GM12874 (cell line): Measurements from ENCODE around the gene SLC1A2.

ENCODE experiments used
- CTCF ChIP-seq: IDR thresholded peaks from 2 replicates; pipeline ENCODE4 v1.5.1; 2011; ENCODE audit warnings: low read depth, mild to moderate bottlenecking, control low read depth, low read length, moderate library complexity; ENCODE audit not compliant: insufficient read depth

Gene SLC1A2

DNA sequence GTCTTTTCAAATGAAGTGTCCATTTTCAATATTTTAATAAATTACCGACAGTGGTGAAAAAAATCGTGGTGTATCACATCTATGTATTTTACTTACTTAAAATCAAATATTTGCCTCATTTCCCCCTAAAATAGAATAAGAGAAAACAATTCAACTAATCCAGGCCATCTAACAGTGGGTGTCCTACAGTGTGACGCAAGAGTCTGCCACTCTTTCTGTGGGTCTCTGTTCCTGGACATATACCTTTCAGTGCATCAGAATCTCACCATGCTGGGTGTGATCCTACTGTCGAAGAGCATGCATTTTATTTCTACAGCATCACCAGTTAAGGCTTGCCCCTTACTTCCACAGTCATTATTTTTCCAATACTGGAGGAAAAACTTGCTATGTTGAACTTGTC lies 169.2 kb downstream of the SLC1A2 start:
- TF ChIP-seq CTCF = no peak

DNA sequence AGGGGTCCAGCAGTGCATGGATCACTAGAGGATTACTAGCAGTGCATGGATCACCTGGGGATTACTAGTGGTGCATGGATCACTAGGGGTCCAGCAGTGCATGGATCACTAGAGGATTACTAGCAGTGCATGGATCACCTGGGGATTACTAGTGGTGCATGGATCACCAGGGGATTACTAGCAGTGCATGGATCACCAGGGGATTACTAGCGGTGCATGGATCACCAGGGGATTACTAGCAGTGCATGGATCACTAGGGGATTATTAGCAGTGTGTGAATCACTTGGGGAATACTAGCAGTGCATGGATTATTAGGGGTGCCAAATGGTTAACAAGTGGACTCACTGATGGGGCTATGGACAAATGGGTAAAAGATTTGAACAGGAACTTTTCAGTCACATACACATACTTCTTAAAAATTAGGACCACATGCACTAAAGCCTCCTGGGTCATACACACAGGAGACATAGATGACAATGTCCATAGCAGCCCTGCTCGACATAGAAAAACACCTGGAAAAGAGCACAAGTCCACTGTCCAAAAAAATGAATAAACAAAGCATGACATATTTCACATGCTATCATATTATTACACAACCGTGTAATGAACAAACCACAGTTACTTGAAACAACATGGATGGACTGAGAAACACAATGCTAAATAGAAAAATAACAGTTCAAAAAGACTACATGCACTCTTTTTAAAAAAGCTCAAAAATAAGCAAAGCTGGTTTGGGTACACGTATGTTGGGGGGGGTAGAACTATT lies 170.6 kb downstream of the SLC1A2 start:
- no peak for TF ChIP-seq CTCF

DNA sequence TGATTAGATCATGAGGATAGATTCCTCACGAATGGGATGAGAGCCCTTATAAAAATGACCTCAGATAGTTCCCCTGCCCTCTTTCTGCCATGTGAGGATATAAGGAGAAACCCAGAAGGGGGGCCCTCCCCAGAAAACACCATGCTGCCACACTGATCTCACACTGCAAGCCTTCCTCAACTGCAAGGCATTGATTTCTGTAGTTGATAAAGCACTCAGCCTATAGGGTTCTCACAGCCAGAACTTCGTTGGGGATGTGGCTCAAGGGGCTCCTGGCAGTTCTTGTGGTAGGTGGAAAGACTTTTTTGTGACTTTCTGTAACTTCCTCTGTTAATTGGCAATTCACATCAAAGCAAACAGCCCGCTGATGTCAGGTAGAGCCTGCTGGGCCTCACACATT lies 171.5 kb downstream of the SLC1A2 start:
- no peak for TF ChIP-seq CTCF

GRCh38 chr11:35247428-35247827 lies 171.9 kb downstream of the SLC1A2 start:
- no peak for TF ChIP-seq CTCF

- no peak for TF ChIP-seq CTCF
These were observed 172.6 kb downstream of the SLC1A2 start for GRCh38 chr11:35246745-35247144.

- no peak for TF ChIP-seq CTCF
These were observed 173.6 kb downstream of the SLC1A2 start for GRCh38 chr11:35245786-35246185.

DNA sequence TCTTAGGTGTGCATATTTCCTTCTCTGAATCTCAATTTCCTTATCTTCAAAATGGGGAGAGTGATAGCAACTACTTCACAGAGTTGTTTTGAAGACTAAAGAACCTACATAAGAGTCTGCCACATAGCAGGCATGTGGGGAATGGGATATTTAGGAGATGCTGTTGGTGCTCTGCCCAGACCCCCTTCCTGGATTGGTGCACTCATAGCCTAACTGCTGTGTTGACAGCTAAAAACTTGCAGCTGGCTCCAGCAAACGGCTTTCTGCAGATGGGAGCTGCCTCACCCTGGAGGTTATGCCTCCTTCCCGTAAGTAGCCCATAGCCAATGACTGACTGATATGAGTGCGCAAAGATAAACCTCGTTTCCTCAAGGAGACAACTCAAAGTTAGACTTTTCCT lies 174.3 kb downstream of the SLC1A2 start:
- TF ChIP-seq CTCF = no peak
